ENCODE results near the gene PARD6G.
"Not testable (repeated sequence)": the region's sequence is repeated elsewhere in the genome, so short reads cannot be mapped to it uniquely, and the experiment has no call there.

The PARD6G gene

GRCh38 chr18:80247393-80247841 is at the start of gene PARD6G:
Gene PARD6G (minus strand): TSS chr18:80247514. CDS start chr18:80247348, 166 bp downstream.
- H3K4me3 ChIP-seq (ENCODE audit: low read length): peak within 1 kb of the TSS; percentile 67
- no peak for DNase-seq (ENCODE audit: low read depth)
- TF ChIP-seq CTCF (conservative IDR thresholded peaks at IDR 0.05; ENCODE audit: low read depth, low read length): no peak

GRCh38 chr18:80262241-80263033 is 15.1 kb upstream of the PARD6G start:
- TF ChIP-seq CTCF (conservative IDR thresholded peaks at IDR 0.05; ENCODE audit: low read depth, low read length): peak; percentile 57
- not testable (repeated sequence) for H3K4me3 ChIP-seq (ENCODE audit: low read length); DNase-seq (ENCODE audit: low read depth)

GRCh38 chr18:80259610-80260009 is 12.3 kb upstream of the PARD6G start:
- DNase-seq (ENCODE audit: low read depth): no peak
- H3K4me3 ChIP-seq (ENCODE audit: low read length): no peak overlapping the region
- TF ChIP-seq CTCF (conservative IDR thresholded peaks at IDR 0.05; ENCODE audit: low read depth, low read length): no peak

GRCh38 chr18:80258640-80259039 is 11.3 kb upstream of the PARD6G start:
- TF ChIP-seq CTCF (conservative IDR thresholded peaks at IDR 0.05; ENCODE audit: low read depth, low read length): no peak
- DNase-seq (ENCODE audit: low read depth): no peak
- H3K4me3 ChIP-seq (ENCODE audit: low read length): no peak overlapping the region

GRCh38 chr18:80257579-80258543 is 10.5 kb upstream of the PARD6G start:
- not testable (repeated sequence) for DNase-seq (ENCODE audit: low read depth); H3K4me3 ChIP-seq (ENCODE audit: low read length)
- TF ChIP-seq CTCF (conservative IDR thresholded peaks at IDR 0.05; ENCODE audit: low read depth, low read length): peak; percentile 81

GRCh38 chr18:80254971-80255500 is 7.7 kb upstream of the PARD6G start:
- H3K4me3 ChIP-seq (ENCODE audit: low read length): no peak overlapping the region
- TF ChIP-seq CTCF (conservative IDR thresholded peaks at IDR 0.05; ENCODE audit: low read depth, low read length): no peak
- DNase-seq (ENCODE audit: low read depth): no peak
